ENCODE results near the gene CHCT1.
"Not testable (repeated sequence)": the region's sequence is repeated elsewhere in the genome, so short reads cannot be mapped to it uniquely, and the experiment has no call there.

Gene CHCT1

DNA sequence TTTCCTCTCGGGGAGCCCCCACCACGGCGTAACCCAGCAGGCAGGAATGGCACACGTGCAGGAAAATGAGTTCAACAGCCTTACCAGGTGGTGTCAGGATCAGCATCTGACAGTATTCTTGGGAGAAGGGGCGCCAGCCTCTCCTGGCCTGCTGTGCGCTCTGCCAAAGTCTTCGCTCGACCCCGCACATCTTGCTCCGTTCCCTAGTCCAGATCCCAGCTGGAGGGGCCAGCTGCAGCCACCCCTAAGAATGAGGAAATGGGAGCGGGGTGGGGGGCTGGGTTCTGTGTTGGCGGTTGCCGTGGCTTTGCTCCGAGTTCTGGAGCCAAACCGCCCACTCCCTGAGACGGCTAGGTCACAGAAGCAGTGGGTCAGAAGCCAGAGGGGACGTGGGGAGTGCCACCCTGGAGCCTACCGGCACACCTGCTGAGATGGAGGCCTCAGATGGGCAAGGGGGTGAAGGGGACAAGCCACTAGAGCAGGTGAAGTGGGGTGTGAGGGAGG lies at the start of gene CHCT1:
CHCT1 (plus strand) TSS at position 328 of the 504 bp plus-strand sequence; CDS start at position 432, 104 bp downstream.
- no peak for DNase-seq (ENCODE audit: low read depth)

GRCh38 chr17:60372790-60373483 lies 49.4 kb upstream of the CHCT1 start:
- DNase-seq (ENCODE audit: low read depth): no peak

GRCh38 chr17:60378187-60378586 lies 44.1 kb upstream of the CHCT1 start:
- not testable (repeated sequence) for DNase-seq (ENCODE audit: low read depth)

- DNase-seq (ENCODE audit: low read depth): not testable (repeated sequence)
These were observed 42.8 kb upstream of the CHCT1 start for GRCh38 chr17:60379461-60379860.

DNA sequence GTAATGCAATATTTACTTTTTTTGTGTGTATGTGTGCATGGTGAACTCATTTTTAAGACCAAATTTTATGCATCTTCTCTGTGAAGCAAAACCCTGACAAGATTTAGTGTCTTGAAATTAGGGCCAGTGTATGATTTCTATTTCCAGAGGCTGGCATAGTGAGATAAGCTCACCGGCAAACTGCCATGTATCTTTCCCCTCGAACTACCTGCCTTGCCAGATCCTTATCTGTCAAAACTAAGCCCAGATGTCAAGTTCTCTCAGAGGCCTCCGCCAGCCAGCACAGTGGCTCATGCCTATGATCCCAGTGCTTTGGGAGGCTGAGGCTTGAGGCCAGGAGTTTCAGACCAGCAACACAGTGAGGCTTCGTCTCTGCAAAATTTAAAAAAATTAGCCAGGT lies 40.3 kb upstream of the CHCT1 start:
- DNase-seq (ENCODE audit: low read depth): no peak

DNA sequence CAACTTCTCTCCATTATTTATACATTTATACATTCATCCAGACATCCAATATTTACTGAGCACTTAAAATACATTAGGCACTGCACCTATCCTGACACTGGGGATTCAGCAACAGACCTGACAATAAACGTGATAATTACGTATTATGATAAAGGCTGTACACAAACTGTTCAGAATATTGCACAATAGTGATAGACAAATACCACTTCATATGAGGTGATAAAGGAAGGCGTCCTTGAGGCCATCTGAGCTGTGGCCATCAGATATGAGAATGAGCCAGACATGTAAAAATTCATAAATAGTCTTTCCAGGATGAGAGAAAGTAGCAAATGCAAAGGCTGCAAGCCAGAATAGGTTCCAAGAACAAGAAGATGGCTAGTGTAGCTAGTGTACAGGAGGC lies 38.9 kb upstream of the CHCT1 start:
- DNase-seq (ENCODE audit: low read depth): no peak

- DNase-seq (ENCODE audit: low read depth): not testable (repeated sequence)
These were observed 37.4 kb upstream of the CHCT1 start for GRCh38 chr17:60384921-60385320.

DNA sequence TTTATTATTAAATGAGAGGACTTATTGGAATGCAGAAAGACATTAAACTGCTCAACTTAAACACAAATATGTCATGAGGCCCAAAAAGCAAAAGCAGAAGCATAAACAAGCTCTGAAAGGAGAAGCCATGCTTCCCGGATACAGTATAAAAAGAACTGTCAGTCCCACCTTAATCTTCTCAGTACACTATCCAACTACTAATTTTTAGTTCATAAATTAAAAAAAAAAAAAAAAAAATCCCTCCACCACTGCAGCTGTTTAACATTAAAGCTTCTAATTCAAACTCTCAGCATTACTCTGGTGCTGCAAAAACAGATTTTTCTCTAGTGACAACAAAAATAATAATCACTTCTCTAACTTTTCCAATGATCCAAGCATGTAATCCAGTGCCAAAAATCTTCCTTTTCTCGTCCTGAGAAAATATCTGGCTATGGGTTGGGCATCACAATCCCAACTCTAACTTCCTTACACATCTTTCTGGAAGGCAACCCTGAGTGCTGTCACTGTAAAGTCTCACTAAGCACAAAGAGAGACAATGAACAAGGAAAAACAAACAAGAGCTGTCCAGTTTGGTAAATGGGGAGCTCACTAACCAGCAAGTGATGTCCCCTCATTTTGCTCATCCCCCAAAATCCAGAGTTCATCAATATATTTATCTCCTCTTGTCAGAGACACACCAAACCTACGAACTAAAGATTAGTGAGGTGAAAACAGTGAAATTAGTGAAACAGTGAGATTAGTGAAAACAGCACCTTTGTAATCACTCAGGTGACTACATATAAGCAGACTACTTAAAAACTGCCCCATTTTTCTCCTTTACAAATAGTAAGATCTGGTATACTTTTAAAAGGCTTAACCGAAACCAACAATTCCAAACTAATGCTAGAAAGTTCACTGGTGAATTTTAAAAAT lies 35.9 kb upstream of the CHCT1 start:
- no peak for DNase-seq (ENCODE audit: low read depth)

DNA sequence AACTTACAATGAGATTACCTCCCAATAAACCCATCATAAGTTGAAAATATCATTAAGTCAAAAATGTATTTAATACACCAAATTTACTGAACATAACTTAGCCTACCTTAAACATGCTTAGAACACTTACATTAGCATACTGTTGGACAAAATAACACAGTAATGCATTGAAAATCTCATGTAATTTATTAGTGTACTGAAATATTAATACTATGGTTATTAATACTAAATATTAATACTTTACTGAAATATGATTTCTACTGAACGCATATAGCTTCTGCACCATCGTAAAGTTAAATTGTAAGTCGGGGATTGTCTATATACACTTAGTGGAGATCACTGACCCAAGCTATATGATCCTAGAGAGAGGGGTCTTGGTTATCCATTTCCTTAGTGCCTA lies 34.6 kb upstream of the CHCT1 start:
- no peak for DNase-seq (ENCODE audit: low read depth)

DNA sequence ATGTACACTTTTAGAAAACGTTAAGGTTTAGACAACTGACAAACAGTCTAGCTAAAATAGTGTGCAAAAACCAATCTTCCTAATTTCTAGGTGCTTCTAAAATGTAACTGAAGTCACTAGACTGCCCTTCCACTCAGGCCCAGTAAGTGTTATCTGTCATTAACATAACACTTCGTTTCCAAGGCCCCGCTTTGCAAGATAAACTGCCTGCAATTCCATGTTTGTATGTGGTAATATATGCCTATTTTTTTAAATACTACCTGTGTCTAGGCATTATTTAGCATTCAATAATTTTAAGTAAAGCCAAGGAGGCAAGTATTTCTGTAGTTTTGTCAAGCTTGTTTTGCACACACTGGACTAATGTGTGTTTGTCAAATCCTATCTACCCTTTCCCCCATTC lies 33.5 kb upstream of the CHCT1 start:
- DNase-seq (ENCODE audit: low read depth): no peak

- DNase-seq (ENCODE audit: low read depth): no peak
These were observed 32.1 kb upstream of the CHCT1 start for GRCh38 chr17:60390186-60390585.

GRCh38 chr17:60390925-60391470 lies 31.3 kb upstream of the CHCT1 start:
- no peak for DNase-seq (ENCODE audit: low read depth)

DNA sequence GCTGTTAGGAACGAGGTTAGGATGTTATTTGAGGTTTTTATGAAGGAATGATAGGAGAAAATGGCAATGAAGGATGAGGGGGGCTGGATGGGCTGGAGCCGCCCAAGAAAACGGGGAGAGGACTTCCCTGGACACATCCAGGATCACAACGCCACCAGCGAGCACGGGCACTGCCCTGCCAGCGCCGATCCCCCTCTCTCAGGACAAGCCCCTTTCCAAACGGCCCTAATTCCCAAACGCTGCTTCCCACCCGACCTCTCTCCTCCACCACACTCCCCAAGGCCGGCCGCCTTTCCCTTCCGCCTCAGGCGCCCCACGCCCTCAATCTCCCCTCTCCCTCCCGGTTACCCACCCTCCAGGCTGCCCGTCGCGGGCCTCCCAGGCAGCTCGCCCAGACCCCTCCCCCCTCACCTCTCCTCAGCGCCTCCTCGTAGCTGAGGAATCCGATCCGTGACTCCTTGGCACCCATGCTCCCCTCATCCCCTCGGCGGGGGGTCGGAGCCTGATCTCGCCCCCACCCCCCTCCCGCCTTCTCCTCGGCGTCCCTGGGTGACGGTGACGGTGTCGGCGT lies 30.7 kb upstream of the CHCT1 start:
- DNase-seq (ENCODE audit: low read depth): peak; percentile 20

DNA sequence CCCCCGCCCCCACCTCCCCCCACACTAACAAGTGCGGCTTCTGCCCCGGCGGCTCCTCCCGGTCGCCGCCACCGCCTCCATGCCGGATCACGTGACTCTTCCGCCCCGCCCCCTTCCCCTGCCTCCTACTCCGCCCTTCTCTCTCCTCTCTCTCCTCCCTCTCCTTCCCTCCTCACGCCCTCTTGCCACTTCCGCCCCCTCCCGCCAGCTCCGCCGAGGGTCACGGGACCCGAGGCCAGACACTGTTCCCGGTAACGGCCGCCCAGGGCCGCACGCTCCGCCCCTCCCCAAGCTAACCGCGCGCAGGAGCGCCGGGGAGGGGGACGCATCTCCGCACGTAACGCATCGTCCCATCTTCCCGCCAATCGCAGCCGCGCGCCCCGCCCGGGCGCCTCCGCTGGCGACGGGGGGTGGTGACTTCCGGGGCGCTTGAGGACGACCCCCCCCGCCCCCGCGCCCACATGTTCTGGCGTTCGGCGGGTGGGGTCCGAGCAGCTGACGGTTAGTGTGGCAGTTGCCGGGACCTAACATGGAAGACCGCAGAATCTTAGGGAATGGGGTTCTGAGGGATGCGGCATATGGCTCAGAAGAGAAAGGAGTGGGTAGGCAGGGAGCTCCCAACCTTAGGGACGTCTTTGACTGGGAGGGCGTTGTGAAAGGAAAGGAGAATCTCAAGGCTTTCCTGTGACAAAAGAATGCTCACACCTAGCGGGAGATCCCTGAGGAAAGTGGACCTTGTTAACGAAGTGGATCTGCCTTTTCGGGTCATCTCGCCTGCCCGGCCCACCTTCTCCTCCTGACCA lies 30.0 kb upstream of the CHCT1 start, which contains the start of gene USP32:
USP32 (minus strand) TSS at position 92 of the 803 bp plus-strand sequence. CDS start 194 bp downstream, outside the sequence.
- DNase-seq (ENCODE audit: low read depth): peak; percentile 98

DNA sequence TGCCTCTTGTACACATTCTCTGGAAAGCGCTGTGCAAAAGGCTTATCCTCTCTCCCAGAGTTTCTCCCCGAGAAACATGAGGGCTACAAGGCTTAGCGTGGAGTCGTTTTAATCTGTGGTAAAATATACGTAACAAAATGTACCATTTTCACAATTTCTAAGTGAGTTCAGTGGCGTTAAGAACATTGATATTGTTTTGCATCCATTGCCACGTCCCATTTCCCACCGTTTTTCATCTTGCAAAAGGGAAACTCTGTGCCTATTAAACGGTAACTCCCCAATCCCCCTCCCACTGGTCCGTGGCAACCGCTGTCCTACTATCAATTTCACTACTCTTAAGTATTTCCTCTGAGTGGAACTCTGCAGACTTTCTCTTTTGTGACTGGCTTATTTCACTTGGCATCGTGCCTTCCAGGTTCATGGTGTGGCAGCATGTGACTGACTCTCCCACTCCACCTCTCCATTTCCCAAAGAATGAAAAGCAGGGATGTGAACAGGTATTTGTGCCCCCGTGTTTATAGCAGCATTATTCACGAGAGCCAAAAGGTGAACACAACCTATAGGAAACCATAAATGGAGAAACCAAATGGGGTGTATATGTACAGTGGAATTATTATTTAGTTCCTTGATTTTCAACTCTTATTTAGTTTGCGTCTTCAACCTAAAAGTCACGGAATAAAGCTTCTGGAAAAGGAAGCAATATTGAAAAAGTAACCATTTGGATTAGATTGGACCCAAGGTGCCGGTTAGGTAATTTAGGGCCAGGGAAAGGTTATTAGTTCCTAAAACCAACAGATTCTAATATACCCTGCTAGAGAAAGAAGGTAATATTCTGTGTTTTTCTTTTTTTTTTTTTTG lies 29.2 kb upstream of the CHCT1 start:
- no peak for DNase-seq (ENCODE audit: low read depth)

DNA sequence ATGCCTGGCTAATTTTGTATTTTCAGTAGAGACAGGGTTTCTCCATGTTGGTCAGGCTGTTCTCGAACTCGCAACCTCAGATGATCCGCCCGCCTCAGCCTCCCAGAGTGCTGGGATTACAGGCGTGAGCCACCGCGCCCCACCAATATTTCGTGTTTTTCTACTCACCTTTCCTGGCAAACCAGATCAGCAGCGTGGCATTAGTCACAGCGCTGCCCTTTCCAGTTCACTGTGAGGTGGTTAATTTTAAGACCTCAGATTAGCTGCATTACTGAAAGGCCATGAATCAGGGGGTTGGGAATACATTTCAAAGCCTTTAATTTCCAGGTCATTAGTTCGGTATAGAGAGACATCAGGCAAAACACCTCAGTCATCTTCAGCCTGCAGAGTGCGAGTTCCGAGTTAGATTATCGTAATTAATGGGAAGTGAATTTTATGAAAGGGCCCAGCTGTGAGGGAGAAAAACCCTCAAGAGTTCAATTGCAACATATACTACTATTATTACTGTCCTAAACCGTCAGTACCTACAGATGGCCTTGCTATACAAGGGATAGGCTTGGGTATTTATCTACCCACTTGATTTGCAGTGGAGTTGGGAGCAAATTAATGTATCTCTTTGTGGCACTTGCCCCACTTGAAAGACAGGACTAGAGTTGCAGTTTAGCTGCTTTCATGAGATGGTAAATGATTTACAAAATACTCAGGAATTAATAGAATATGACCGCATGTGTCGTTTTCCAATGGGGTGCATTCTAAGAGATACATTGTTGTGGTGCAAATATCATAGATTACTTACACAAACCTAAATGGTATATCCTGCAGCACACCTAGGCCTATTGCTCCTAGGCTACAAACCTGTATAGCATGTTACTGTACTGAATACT lies 28.2 kb upstream of the CHCT1 start:
- no peak for DNase-seq (ENCODE audit: low read depth)

DNA sequence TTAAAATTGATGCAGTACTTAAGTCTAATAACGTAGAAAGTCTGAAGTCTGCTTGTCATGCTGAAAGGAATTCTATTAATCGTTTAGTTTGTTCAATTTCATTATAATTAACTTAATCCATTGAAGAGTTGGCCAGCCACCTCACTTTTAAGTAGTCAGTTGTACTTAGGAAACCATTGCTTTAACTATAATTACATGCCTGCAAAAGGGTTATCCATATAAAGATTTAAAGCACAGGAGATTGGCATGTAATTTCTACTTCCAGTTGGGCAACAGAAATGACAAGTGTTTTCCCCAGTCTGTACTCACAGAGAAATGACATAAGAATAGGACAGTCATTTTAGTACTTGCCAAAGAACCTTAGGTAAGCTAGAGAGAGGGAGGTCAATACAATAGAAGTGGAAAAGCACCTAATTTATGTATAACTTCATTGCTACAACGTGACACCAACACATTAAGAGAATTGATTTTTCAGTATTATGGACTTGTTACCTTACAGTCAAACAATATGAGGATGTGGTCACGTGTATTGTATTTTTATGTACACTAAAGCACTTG lies 26.7 kb upstream of the CHCT1 start:
- DNase-seq (ENCODE audit: low read depth): no peak

- no peak for DNase-seq (ENCODE audit: low read depth)
These were observed 25.9 kb upstream of the CHCT1 start for GRCh38 chr17:60396412-60396811.

Data from stimulated activated CD8-positive, alpha-beta memory T cell treated with anti-CD3 and anti-CD28 coated beads, Interleukin-7, amount 100 ng/mL, for 24 hours (primary cell).